ENCODE data around the gene DIPK1C. TPM values are rescaled to one million over a fixed set of nuclear protein-coding genes. Genes with fewer than 3 reads are reported as not detected.

The DIPK1C gene
- total RNA-seq, 2 donors from 2014 or later, result not detected

Other genes with a start within 250 kb of the DIPK1C start
- 10 to 100 TPM; 32.5 to 33.6 TPM for gene CYB5A, start 165.3 kb downstream of the DIPK1C start, total RNA-seq
- not detected for gene C18orf63, start 141.5 kb downstream of the DIPK1C start, total RNA-seq
- 100 to 1,000 TPM; 141 to 217 TPM for gene CNDP2, start 39.1 kb upstream of the DIPK1C start, total RNA-seq
- under 1 TPM in 1 of 2 donors, not detected in 1; 0.26 TPM for gene CNDP1, start 77.2 kb upstream of the DIPK1C start, total RNA-seq
- gene ZNF407, start 140.6 kb upstream of the DIPK1C start, total RNA-seq, result 10 to 100 TPM; 17.9 to 22.5 TPM

All from activated T-helper 17 cell treated with anti-CD3 and anti-CD28 coated beads, Interleukin-2, amount 50 U/mL, for 72 hours (primary cell).